Left cardiac atrium (tissue), 4 donors: Measurements from ENCODE around the gene CLDN9. TPM values are rescaled to one million over a fixed set of nuclear protein-coding genes. Genes with fewer than 3 reads are reported as not detected.

Source experiments
- ATAC-seq, 2 donors: fragments of 200-7000 bp; cut with Tn5 transposase; one replicate each; pipeline ENCODE4 v1.9.1; 2020; ENCODE audit warnings: mild to moderate bottlenecking in 2 of 2, moderate library complexity in 2 of 2
- DNase-seq: peaks from one replicate; pipeline ENCODE4 v3.0.0-alpha.2; 2020
- intact Hi-C, 2 donors: fragments of 100-400 bp; cut with DNase I; formaldehyde crosslinking; loops; one replicate each; pipeline versions ENCODE4 v1.14.1 to v1.15.1; 2022 to 2023
- total RNA-seq, 2 donors: library from RNA; stranded (reverse); fragmentation: NEBNext Ultra II Directional; extraction: Animal tissue kit (Norgen Biotek cat#: 25700); gene quantifications; one replicate each; pipeline ENCODE4 v1.2.1, GENCODE V29; 2021
- donor health status: DM: no; HTN: yes; CAD: no.
- donor health status: DM: no; HTN: yes; CAD: no; lungs with severe emphysema.
- donor health status: DM: yes; HTN: yes; CAD: no.
- donor health status: Dilated cardiomyopathy.

Gene CLDN9
- total RNA-seq, 2 donors from 2014 or later = 0.24 TPM

DNA sequence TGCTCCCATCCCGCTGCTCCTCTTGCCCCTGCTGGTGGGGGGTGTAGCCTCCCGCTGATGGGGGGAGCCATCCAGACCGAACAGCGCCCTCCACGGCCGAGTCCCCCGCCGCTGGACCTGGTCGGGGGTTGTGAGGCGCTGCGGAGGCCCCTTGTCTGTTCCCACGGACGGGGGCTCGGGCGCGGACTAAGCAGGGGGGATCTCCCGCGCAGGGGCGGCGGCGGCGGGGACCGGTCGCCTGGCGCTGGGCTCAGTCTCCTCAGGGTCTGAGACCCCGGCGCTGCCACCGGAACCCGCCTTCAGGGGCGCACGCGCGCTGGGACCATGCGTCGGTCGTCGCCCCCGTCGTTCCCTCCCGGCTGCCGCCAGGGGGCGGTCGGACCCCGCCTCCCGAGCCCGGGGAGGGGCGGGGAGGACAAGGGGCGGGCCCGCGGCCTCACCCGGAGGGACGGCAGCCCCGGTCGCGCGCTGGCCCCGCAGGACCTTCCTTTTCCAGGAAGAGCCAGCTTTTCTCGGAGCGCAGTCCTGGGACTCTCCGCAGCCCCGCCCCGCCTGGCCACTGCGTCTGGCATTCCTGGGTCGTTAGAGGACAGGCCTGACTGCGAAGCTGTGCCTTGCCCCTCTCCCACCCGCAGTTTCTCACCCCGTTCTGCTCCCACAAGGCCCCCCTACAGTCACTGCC lies 46.5 kb downstream of the CLDN9 start:
- ATAC-seq = peak; percentile 95
- intact Hi-C loops = loop anchor here (2.0 to 10.0 kb wide), 3 partner anchors 46 to 108 kb away; no protein-coding TSS in a partner anchor
- DNase-seq = peak; percentile 92

DNA sequence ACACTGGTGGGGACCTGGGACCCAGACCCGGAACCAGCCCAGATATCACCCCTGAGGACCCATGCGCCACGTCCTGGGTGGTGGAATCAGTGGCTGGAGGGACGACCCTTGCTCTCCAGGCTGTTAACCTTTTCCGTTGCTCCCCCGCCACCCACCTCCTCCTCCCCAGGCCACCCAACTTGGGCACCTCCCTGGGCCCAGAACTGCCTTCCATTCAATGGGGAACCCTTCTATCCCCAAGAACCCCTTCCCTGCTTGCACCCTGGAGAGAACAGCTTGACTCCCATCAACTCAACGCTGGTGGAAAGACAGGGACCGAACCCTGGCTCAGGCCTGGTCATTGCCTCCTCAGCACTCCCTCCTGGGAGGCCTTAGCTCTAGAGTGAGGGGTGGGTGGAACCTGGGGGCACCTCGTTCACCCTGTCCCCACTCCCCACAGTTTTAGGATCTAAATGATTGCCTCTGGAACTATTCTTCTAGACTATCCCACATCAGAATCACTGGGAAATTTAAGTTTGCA lies 47.1 kb downstream of the CLDN9 start:
- ATAC-seq (no peak), DNase-seq (no peak)
- intact Hi-C loops = loop anchor here (2.0 to 10.0 kb wide), 3 partner anchors 45 to 108 kb away; no protein-coding TSS in a partner anchor

DNA sequence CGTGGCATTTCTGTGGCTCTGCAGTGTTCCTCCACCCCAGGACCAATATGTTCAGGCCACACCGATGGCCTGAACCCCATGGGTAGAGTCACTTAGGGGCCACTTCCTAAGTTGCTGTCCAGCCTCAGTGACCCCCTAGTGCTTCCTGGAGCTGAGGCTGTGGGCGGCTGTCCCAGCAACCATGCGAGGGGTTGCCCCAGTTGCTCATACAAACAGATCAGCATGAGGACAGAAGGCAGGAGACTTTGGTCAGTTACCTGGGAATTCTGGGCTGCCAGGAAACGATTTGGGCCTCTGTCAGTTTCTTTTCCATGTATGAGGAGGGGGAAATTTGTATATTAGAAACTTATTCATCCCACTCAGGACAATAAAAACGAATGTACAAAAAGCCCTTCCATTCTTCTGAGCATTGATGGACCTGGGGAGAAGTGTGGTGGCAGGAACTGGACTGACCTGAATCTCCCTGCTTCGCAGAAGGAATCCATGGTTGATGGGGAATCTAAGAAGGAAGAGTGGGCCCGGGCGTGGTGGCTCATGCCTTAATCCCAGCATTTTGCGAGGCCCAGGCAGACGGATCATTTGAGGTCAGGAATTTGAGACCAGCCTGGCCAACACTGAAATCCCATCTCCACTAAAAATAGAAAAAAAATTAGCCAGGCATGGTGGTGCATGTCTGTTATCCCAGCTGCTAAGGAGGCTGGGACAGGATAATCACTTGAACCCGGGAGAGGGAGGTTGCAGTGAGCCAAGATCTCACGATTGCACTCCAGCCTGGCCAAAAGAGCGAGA lies 47.8 kb downstream of the CLDN9 start:
- no peak for ATAC-seq
- no peak for DNase-seq
- intact Hi-C loops = no loop called here

DNA sequence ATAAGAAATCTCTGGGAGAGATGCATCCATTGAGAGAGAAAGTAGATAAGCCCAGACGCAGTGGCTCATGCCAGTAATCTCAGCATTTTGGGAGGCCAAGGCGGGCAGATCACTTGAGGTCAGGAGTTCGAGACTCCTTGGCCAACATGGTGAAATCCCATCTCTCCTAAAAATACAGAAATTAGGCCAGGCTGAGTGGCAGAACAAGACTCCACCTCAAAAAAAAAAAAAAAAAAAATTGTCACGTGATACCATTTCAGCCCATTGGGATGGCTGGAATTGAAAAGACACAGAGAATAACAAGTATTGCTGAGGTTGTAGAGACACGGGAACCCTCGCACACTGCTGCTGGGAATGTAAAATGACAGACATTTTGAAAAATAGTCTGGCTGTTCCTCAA lies 49.8 kb downstream of the CLDN9 start:
- intact Hi-C loops = no loop called here
- ATAC-seq (no peak), DNase-seq (no peak)

DNA sequence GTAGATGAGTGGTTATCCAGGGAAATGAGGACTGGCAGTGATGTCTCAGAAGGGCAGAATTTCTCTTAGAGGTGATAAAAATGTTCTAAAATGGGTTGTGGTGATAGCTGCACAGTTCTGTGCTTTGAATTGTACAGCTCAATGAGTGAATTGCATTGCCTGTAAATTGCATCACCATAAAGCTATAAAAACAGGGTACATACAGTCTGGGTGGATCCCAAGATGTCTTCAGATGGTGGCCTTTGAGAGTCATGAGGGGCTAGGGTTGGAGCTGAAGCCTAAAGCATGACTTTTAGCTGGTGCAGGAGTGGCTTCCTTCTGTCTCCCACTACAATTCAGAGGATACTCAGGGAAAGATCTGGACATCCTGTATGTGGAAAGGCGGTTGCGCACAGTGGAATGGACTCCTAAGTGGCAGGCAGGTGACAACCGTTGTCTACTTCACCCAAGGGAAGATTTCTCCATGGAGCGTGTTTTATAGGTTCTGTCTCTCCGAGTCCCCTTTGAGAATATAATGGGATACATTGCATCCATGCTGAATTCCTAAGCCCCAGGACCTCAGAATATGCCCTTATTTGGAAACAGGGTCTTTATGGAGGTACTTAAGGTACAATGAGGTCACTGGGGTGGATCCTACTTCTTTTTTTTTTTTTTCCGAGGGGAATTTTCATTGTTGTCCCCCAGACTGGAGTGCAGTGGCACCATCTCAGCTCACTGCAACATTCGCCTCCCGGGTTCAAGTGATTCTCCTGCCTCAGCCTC lies 51.1 kb downstream of the CLDN9 start:
- DNase-seq (no peak), ATAC-seq (no peak)
- intact Hi-C loops = no loop called here

Other genes with a start within 250 kb of the CLDN9 start
- gene ELOB, start 235.6 kb upstream of the CLDN9 start, total RNA-seq = 100 to 1,000 TPM; 262 to 270 TPM
- not detected for gene PRSS33, start 225.4 kb upstream of the CLDN9 start, total RNA-seq
- gene PRSS41, start 214.5 kb upstream of the CLDN9 start, total RNA-seq = not detected
- not detected for gene PRSS21, start 195.7 kb upstream of the CLDN9 start, total RNA-seq
- gene ZG16B, start 182.6 kb upstream of the CLDN9 start, total RNA-seq = under 1 TPM in 1 of 2 donors, not detected in 1; 0.27 TPM
- not detected for gene PRSS22, start 154.8 kb upstream of the CLDN9 start, total RNA-seq
- 10 to 100 TPM; 27.1 to 29.1 TPM for gene FLYWCH2, start 129.7 kb upstream of the CLDN9 start, total RNA-seq
- 10 to 100 TPM; 31.4 to 35.1 TPM for gene FLYWCH1, start 101.0 kb upstream of the CLDN9 start, total RNA-seq
- gene KREMEN2, start 48.6 kb upstream of the CLDN9 start, total RNA-seq = not detected
- 10 to 100 TPM in 1 of 2 donors, 1 to 10 TPM in 1; 5.8 to 10.1 TPM for gene PAQR4, start 43.6 kb upstream of the CLDN9 start, total RNA-seq
- 1 to 10 TPM in 1 of 2 donors, under 1 TPM in 1; 0.97 to 2.9 TPM for gene PKMYT1, start 32.5 kb upstream of the CLDN9 start, total RNA-seq
- gene CLDN6, start 5.3 kb downstream of the CLDN9 start, total RNA-seq = not detected
- gene TNFRSF12A, start 7.4 kb downstream of the CLDN9 start, total RNA-seq = 10 to 100 TPM; 24.3 to 72.4 TPM
- gene HCFC1R1, start 11.0 kb downstream of the CLDN9 start, total RNA-seq = 10 to 100 TPM; 28.4 to 46.1 TPM
- gene THOC6, start 11.1 kb downstream of the CLDN9 start, total RNA-seq = 10 to 100 TPM; 11.8 to 18.2 TPM
- not detected for gene BICDL2, start 24.0 kb downstream of the CLDN9 start, total RNA-seq
- 1 to 10 TPM; 1.5 to 2.3 TPM for gene MMP25, start 33.6 kb downstream of the CLDN9 start, total RNA-seq
- 10 to 100 TPM; 51.7 to 64.0 TPM for gene IL32, start 52.7 kb downstream of the CLDN9 start, total RNA-seq
- not detected for gene ZSCAN10, start 86.4 kb downstream of the CLDN9 start, total RNA-seq
- gene ZNF205, start 99.7 kb downstream of the CLDN9 start, total RNA-seq = 1 to 10 TPM; 7.0 to 7.2 TPM
- gene ZNF213, start 122.1 kb downstream of the CLDN9 start, total RNA-seq = 1 to 10 TPM; 6.5 to 6.7 TPM
- gene OR1F1, start 175.3 kb downstream of the CLDN9 start, total RNA-seq = not detected
- gene ZNF200, start 222.2 kb downstream of the CLDN9 start, total RNA-seq = 1 to 10 TPM; 5.7 to 8.8 TPM
- 1 to 10 TPM; 1.8 to 1.9 TPM for gene MEFV, start 243.7 kb downstream of the CLDN9 start, total RNA-seq